Measurements from ENCODE around the gene CTBS.
A peak's percentile ranks its signal among the peaks of the same experiment; 100 is the strongest.

Gene CTBS

GRCh38 chr1:84573967-84574842 lies at the start of gene CTBS:
CTBS (minus strand) TSS chr1:84574440; CDS start chr1:84574415, 25 bp downstream.
- TF ChIP-seq CTCF (IDR thresholded peaks at IDR 0.05; ENCODE audit: low read depth, low read length), result no peak
- DNase-seq (ENCODE audit: extremely low read depth, low read depth), result peak; percentile 64

GRCh38 chr1:84621553-84621952 lies 47.3 kb upstream of the CTBS start:
- no peak for DNase-seq (ENCODE audit: extremely low read depth, low read depth)
- TF ChIP-seq CTCF (IDR thresholded peaks at IDR 0.05; ENCODE audit: low read depth, low read length), result no peak

- TF ChIP-seq CTCF (IDR thresholded peaks at IDR 0.05; ENCODE audit: low read depth, low read length), result peak; percentile 59
- DNase-seq (ENCODE audit: extremely low read depth, low read depth), result no peak
Observed at GRCh38 chr1:84620720-84621313, 46.6 kb upstream of the CTBS start.

- no peak for DNase-seq (ENCODE audit: extremely low read depth, low read depth)
- TF ChIP-seq CTCF (IDR thresholded peaks at IDR 0.05; ENCODE audit: low read depth, low read length), result no peak
Observed at GRCh38 chr1:84619383-84620102, 45.3 kb upstream of the CTBS start.

- no peak for DNase-seq (ENCODE audit: extremely low read depth, low read depth)
- no peak for TF ChIP-seq CTCF (IDR thresholded peaks at IDR 0.05; ENCODE audit: low read depth, low read length)
Observed at GRCh38 chr1:84617349-84617748, 43.1 kb upstream of the CTBS start.

GRCh38 chr1:84615790-84616189 lies 41.5 kb upstream of the CTBS start:
- no peak for DNase-seq (ENCODE audit: extremely low read depth, low read depth)
- no peak for TF ChIP-seq CTCF (IDR thresholded peaks at IDR 0.05; ENCODE audit: low read depth, low read length)

- TF ChIP-seq CTCF (IDR thresholded peaks at IDR 0.05; ENCODE audit: low read depth, low read length), result no peak
- DNase-seq (ENCODE audit: extremely low read depth, low read depth), result no peak
Observed at GRCh38 chr1:84613887-84614286, 39.6 kb upstream of the CTBS start.
